Measurements from ENCODE around the gene ADCK1. TPM values are rescaled to one million over a fixed set of nuclear protein-coding genes. Genes with fewer than 3 reads are reported as not detected.
"Not testable (repeated sequence)": the region's sequence is repeated elsewhere in the genome, so short reads cannot be mapped to it uniquely, and the experiment has no call there.

The ADCK1 gene
- total RNA-seq, 1 experiment from 2014 or later = 5.4 TPM

DNA sequence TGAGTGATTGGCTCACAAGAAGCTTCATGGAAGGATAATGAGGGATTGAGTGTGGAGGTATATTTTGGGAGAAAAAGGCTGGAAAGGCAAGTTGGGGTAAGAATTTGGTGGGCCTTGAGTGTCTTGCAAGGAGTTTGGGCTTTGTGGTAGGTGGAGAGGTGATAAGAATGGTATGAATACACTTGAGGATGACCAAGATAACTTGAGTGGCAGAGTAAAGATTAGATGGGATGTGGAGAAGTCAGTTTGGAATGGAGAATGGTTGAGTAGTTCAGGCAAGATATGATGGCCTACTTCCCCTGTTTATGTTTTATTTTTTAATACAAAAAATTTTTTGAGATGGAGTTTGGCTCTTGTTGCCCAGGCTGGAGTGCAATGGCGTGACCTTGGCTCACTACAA is 9.1 kb downstream of the ADCK1 start:
- no peak for DNase-seq (ENCODE audit: low read depth)

DNA sequence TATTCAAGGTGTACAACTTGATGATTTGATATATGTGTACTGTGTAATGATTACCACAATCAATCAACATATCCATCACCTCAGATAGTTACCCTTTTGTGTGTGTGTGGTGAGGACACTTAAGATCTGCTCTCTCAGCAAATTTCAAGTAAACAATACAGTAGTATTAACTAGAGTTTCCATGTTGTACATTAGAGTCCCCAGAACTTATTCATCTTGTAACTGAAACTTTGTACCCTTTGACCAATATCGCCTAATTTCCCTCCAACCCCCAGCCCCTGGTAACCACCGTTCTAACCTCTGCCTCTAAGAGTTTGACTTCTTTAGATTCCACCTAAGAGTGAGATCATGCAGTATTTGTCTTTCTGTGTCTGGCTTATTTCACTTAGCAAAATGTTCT is 12.1 kb downstream of the ADCK1 start:
- no peak for DNase-seq (ENCODE audit: low read depth)

DNA sequence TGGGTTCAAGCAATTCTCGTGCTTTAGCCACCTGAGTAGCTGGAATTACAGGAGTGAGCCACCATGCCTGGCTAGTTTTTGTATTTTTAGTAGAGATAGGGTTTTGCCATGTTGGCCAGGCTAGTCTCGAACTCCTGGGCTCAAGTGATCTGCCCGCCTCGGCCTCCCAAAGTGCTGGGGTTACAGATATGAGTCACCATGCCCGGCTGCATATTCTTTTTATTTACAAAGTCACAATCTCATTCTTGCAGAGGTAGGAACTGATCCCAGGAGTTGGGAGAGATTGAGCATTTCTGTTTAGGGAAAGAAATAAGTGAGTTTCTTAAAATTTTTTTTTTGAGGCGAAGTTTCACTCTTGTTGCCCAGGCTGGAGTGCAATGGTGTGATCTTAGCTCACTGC is 12.8 kb downstream of the ADCK1 start:
- DNase-seq (ENCODE audit: low read depth) = not testable (repeated sequence)

DNA sequence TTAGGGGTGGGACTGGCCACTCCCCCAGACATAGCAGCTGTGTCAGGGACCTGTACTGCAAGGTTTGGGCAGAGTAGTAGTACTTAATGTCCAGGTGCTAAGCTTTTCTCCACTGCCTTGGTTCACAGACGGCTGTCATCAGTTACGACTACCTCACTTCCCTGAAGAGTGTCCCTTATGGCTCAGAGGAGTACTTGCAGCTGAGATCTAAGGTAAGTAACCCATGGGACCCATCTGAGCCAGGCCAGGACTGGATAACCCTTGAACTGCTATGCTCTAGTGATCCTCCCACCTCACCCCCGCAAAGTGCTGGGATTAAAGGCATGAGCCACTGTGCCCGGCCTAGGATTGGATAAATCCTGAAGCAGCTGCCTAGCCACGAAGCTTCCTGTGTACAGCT is 22.4 kb downstream of the ADCK1 start:
- no peak for DNase-seq (ENCODE audit: low read depth)

DNA sequence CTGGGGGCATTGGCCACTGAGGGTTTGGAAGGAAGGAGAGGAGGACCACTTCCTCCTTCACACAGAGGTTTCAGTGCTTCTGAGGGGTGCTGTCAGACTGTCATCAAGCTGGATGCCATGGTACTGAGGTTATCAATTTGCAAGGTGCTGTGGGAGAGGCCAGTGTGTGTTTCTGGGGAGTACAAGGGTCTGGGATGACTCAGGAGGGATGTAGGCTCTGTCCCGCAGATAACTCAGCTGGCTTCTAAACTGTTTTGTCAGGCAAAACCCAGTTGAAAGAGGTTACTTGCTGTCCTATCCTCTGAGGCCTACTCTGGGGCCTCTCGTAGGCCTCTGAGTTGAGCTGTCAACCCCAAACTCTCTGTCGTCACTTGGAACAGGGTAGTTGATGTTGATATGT is 22.8 kb downstream of the ADCK1 start:
- DNase-seq (ENCODE audit: low read depth) = no peak

DNA sequence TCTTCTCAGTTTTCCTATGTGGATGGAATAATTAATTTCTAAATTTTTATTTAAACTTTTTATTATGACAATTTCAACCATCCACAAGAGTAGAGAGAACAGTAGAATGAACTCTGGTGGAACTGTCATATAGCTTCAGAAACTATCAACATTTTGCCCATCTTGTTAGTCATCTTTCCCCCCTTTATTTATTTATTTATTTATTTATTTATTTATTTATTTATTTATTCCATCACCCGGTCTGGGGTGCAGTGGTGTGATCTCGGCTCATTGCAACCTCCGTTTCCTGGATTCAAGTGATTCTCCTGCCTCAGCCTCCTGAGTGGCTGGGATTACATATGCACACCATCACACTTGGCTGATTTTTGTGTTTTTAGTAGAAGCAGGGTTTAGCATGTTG is 23.5 kb downstream of the ADCK1 start:
- no peak for DNase-seq (ENCODE audit: low read depth)

DNA sequence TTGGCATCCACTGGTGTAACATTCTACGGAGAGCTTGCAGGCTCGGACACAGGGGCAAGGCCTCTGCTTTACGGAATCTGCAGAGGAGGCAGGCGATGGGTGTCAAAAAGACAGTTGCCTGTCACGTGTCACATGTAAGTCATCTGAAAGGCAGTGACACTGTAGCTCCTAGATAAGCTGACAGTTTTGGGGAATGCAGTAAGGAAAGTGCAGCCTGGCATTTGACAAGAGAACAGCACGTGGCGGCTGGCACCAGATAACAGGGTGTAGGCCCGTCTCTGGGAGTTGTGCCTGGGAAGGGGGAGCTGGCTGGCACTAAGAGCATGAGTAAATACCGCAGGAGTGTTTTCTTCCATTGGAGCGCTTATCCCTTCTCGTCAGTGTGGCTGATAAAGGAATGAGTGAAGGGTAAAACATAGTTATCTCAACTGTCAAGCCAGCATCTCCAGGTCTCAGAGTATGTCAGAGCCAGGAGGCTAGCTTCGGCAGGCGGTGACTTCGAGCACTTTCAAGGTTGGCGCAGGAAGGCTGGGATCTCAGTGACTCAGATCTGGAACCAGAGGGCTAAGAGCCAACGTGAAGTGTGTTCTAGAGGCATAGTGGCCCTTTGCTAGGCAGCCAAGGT is 26.1 kb downstream of the ADCK1 start:
- no peak for DNase-seq (ENCODE audit: low read depth)

DNA sequence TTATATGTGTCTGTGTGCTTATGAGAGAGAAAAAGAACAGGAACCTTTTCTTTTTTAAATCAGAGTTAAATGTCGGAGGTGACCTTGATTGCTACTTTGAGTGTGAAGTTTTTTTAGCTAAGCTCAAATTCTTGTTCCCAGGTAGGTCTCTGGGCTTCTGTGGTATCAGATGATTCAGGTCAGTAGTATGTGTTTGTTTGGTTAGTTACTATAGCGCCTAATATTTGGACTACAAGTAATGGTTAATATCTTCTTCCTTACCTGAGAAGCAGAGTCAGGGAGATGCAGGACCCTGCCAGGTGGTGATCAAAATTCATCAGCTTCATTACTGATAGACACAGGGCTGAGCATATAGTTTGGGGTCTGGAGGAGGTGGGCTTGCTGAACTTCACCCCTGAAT is 30.8 kb downstream of the ADCK1 start:
- DNase-seq (ENCODE audit: low read depth) = peak; percentile 18

DNA sequence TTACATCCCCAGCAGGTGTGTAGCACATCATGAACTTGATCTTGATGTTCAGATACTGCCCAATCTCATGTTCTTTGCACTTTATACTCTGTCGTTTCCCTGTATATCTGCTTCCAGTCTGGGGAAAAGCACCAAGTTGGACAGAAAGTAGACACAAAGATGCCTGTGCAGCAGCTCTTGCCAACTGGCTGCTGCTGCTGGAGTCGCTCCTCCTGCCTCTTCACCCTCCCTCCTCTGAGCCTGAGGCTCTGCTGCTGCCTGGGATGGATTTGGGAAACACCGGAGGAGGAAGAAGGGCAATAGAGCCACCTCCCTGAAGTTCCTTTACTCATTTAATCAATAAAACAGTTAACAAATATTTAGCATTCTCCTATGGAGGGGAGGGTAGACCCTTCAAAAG is 32.4 kb downstream of the ADCK1 start:
- no peak for DNase-seq (ENCODE audit: low read depth)

DNA sequence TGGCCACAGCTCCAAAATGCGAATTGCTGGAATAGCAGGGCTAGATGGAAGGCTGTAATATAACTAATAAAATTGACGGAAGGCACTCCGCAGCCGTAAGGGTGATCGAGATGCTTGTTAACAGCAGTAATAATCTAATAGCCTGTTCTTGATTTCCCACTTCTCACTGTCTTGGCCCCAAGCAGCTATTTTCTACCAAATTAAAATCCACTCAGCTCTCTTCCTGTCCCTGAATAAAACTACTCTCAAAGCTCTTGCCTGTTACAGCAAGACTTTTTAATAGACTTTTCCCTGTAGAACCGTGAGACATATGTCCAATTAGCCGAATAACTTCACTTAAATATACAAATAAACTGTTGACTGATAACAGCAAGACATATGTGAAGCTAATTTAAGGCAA is 38.0 kb downstream of the ADCK1 start:
- DNase-seq (ENCODE audit: low read depth) = no peak

DNA sequence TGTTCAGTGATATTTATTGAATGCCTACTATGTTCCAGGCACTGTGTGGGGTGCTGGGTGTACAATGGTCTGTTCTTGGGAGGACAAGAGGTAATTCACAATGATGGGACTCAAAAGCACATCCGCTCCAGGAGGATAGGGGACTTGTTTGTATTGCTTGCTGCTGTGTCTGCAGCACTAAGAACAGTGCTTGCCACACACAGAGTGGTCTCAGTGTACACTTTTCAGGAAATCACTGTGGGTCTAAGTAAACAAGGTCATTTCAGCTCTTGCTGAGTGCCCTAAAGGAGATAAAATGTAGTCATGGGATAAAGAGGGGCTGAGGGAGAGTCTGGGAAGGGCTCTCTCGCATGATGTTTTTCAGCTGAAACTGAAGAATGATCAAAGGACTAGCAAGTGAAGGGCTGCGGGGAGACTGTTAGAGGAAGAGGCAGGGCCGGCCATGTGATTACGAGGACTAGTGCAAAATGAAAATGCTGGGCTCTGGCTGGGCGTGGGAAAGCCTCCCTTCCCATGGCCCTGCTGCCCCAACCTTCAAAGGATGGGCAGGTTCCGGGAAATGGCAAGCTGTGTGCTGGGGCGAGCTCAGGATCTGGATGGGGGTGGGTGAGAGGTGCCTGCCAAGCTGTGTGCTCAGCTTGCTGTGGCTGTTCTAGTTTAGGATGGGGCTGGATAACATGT is 39.1 kb downstream of the ADCK1 start:
- no peak for DNase-seq (ENCODE audit: low read depth)

DNA sequence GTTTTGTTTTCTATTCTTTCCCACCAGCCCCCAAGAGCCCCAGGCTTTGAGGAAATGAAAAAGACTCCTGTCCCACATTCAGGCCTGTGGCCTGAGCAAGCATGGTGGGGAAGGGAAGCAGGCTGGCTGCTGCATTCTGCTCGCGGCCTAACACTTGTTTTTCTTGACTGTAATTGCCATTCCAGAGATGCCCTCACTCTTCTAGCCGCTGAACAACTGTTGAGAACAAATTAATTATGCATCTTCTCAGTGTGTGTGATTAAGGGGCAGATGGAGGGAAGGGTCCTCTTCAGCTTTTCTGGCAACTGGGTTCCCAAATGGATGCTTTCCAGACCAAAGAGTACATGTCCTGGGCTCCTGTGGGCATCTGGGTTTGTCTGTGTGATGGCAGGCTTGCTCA is 43.3 kb downstream of the ADCK1 start:
- no peak for DNase-seq (ENCODE audit: low read depth)

DNA sequence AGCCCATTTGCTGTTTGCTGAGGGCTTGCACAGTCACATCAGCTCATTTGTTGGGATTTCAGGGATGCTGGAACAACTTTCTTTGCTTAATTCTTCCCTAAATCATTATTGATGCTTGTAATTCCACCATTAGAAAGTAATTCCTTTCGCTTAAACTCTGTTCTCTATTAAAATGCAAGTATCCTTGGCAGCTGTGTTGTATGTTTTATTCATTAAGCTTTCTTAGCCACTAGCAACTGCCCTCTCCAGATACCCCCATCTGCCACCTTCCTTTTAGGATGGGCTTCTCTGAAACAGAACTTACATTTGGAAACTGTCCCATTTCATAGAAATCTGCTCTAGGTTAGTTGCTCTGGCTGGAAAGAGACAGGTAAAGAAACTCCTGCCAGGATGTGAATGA is 43.7 kb downstream of the ADCK1 start:
- DNase-seq (ENCODE audit: low read depth) = no peak

DNA sequence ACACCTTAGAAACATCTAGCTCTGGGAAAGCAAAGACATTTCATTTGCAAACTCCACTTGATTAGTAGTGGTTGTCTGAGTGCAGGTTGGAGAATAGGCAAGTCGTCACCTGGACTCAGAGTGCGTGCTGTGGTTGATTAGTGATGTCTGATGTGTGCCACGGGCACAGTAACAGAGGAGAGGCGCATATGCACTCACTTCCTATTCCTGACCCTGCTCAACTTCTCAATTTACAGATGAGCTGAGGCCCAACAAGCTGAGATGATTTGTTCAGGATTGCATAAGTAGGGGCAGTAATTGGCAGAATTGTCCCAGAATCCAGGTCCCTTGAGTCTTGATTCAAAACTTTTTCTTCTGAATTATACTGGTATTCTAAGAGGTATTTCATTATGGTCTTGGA is 44.9 kb downstream of the ADCK1 start:
- no peak for DNase-seq (ENCODE audit: low read depth)

DNA sequence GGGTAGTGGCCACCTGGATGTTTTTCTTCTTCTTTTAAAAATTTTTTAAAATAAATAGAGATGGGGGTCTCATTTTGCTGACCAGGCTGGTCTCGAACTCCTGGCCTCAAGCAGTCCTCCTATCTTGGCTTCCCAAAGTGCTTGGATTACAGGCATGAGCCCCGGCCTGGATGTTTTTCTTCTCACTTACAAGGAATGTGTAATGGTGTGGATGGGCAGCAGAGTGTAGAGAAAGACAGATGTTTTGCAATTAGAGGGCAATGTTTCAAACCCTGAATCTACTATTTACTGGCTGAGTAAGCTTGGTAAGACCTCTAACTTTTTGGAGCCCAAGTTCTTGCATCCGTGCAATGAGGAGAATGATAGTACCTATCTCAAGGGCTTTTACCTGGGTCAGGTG is 48.1 kb downstream of the ADCK1 start:
- peak; percentile 21 for DNase-seq (ENCODE audit: low read depth)

DNA sequence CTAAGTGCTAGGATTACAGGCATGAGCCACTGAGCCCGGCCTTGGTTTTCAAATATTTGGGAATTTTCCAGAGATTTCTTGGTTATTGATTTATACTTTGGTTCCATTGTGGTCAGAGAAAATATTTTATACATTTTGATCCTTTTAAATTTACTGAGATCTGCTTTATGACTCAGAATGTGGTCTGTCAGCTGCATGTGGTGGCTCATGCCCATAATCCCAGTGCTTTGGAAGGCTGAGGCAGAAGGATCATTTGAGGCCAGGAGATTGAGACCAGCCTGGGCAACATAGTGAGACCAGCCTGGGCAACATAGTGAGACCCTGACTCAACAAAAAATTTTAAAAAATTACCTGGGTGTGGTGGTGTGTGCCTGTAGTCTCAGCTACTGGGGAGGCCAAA is 49.8 kb downstream of the ADCK1 start:
- peak; percentile 78 for DNase-seq (ENCODE audit: low read depth)

DNA sequence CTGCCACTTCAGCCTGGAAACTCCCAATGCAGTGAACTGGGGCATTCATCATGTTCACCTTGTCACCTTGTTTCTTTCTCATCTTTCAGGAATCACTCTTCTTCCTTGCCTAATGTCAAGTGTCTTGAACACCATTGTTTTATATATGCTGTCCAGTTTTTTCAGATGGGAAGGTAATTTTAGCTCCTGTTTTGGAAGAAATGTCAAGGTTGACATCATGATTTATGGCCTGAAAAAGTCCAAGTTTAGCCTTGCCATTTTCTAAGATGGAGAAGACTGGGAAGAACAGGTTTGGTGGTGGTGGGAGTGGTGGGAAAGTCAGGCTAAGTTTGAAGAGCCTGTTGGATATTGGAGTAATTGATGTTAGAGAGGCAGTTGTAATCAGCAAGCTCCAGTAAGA is 54.0 kb downstream of the ADCK1 start:
- DNase-seq (ENCODE audit: low read depth) = no peak

DNA sequence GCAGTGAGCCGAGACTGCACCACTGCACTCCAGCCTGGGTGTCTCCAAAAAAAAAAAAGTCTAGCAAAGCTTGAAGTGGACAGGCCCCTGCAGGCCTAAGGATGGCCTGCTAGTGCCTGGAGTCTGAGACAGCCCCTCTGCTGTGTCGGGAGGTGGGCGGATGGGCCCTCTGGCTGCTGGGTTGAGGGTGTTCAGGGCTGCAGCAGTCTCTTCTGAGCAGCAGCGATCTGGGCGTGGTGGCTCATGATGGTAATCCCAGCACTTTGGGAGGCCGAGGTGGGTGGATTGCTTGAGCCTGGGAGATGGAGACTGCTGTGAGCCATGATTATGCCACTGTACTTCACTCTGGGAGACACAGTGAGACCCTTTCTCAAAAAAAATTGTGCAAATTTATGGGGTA is 57.0 kb downstream of the ADCK1 start:
- DNase-seq (ENCODE audit: low read depth) = no peak

DNA sequence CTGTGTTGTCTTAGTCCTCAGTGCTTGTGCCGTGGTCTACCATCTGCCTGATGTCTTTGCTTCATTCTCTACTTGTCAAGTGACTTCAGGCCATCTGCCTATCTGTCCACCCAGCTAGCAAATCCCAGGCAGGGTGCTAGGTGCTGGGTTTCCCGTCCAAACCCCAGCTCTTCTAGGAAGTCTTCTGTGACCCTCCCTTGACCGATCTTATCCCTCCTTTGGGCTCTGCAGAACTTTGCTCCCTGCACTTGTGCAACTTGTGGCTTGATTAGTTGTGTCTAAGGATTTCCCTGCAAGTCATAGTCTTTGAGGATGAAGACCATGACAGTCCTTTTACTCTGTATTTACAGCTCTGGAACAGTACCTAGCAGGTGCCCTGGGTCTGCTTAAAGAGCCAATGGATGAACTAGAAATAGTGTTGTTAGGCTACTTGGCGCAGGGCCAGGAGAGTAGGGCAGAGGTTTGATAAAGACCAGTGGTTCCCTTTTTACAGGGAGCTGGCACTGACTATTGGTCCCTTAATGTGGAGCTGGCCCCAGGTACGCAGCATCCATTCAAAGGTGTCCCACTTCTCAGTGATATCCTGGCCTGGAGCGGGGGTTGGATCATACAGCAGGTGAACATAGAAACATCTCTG is 60.1 kb downstream of the ADCK1 start:
- no peak for DNase-seq (ENCODE audit: low read depth)

DNA sequence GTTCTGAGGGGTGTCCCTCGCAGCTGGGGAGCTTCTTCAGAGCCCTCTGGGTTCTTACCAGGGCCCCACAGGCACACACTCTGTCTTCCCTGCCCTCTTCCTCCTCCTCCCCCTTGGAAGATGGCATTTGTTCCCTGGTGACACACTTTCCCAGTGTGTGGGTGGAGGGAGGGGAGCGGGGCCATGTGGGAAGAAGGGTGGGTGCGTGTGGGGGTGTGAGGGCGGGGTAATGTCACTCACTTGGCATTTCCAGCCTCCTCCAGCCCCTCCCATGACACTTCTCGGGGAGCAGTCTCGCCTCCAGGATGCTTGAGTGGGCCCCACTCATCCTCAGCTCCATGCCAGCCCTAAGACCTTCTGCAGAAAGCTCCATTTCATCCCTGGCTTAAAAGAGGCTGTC is 61.3 kb downstream of the ADCK1 start:
- no peak for DNase-seq (ENCODE audit: low read depth)

DNA sequence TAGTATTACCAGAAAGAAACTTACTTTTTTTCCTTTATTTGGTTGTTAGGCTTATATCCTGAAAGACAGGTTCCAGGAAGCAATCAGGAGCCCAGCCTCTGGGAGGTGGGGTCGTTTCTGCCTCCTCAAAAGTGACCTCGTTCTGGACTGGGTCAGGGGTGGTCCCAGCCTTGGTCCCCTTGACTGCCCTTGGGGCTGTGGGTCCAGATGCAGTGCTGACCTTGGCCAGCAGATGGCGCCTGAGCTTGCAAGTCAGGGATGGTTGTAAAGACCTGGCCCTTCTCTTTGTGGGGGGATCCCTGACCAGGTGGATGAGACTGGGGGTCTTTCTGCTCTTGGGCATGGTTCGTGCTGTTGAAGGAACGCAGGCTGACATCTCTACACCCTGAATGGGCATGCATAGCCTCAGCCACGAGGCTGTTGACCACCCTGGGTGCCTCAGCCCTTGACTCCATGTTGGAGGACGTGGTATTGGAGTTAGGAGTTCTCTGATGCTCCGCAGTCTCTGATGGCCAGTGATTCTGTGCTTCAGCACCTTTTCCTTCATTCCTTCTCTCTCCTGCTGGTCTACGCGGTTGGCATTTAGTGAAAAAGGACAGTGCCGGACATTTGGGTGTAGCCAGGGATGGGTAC is 62.4 kb downstream of the ADCK1 start:
- peak; percentile 40 for DNase-seq (ENCODE audit: low read depth)

DNA sequence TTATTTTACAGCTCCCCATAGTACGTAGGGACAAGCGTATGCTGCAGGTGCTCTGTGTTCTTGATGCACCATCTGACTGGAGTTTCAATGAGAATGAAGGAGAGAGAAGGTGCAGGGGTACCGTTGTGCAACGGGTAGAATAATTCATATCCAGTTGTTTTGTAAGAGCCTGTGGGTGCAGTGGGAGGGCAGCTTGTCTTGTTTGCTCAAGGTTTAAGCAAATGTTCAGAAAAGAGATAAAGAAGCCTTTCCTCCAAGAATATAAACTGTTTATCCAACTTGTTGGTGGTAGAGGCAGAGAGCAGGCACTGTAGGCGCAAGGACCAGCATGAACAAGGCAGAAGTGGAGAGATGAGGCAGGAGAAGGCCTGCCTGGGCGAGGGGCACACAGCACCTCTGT is 64.2 kb downstream of the ADCK1 start:
- no peak for DNase-seq (ENCODE audit: low read depth)

DNA sequence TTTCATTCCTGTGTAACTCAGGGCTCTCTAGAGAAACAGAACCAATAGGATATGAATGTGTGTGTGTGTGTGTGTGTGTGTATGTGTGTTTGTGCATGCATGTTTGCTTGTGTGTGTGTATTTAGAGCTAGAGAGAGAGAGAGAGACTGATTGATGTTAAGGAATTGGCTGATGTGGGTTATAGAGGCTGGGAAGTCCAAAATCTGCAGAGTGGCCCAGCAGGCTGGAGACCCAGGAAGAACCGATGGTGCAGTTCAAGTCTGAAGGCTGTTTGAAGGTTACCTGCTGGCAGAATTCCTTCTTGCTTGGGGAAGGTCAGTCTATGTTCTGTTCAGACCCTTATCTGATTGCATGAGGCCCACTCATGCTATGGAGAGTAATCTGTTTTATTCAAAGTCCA is 64.7 kb downstream of the ADCK1 start:
- DNase-seq (ENCODE audit: low read depth) = no peak

All from M059J (cell line).